Measurements from ENCODE around the gene ESRRA. TPM values are rescaled to one million over a fixed set of nuclear protein-coding genes. Genes with fewer than 3 reads are reported as not detected.

ESRRA gene
- polyA plus RNA-seq, 2 of the 4 experiments (the other 2 are of a cell fraction): 15.2 to 35.5 TPM

GRCh38 chr11:64359712-64360445, 54.6 kb downstream of the ESRRA start:
- WGBS (ENCODE audit: missing lambda C conversion rate): 81% methylated on average over 31 of the region's 38 CpGs
- peaks cover 43% of the 10 kb centered on the region for H3K4me1 ChIP-seq
- CTCF ChIA-PET: interaction anchor here (0.6 to 33.9 kb wide), 10 partner anchors 11 to 329 kb away, joined by 3 to 996 read pairs (median 3); partner anchors contain the start of genes CATSPERZ, ESRRA, PRDX5 and TRMT112
- POLR2A ChIA-PET: interaction anchor here (0.7 to 0.9 kb wide), 2 partner anchors 28 to 42 kb away, joined by 3 to 5 read pairs; partner anchors contain the start of genes PRDX5 and TRMT112
- FAIRE-seq: no peak
- no peak for DNase-seq (ENCODE audit: low read depth in 1 of 2, low spot score in 1 of 2)
- TF ChIP-seq, protein P1, sequence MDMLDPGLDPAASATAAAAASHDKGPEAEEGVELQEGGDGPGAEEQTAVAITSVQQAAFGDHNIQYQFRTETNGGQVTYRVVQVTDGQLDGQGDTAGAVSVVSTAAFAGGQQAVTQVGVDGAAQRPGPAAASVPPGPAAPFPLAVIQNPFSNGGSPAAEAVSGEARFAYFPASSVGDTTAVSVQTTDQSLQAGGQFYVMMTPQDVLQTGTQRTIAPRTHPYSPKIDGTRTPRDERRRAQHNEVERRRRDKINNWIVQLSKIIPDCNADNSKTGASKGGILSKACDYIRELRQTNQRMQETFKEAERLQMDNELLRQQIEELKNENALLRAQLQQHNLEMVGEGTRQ (IDR thresholded peaks at IDR 0.05): no peak
- TF ChIP-seq HOXB5 (CRISPR knock-in tag; IDR thresholded peaks at IDR 0.05) (no peak), RFX5 (IDR thresholded peaks at IDR 0.05) (no peak), MYC (IDR thresholded peaks at IDR 0.05; ENCODE audit: borderline replicate concordance, low read length) (no peak), CTCF (IDR thresholded peaks at IDR 0.05) (no peak), EP300 (IDR thresholded peaks at IDR 0.05) (no peak), ZFP36 (IDR thresholded peaks at IDR 0.05; ENCODE audit: borderline replicate concordance, partially characterized antibody) (no peak), REST (IDR thresholded peaks at IDR 0.05) (no peak), ZNF302 (CRISPR knock-in tag; IDR thresholded peaks at IDR 0.05) (no peak), CHD2 (IDR thresholded peaks at IDR 0.05; ENCODE audit: low read length, partially characterized antibody) (no peak), CBX8 (IDR thresholded peaks at IDR 0.05) (no peak), POLR2A (IDR thresholded peaks at IDR 0.05; ENCODE audit: low read length) (no peak), MAZ (IDR thresholded peaks at IDR 0.05; ENCODE audit: borderline replicate concordance, low read depth, low read length) (no peak), HOXA7 (CRISPR knock-in tag; IDR thresholded peaks at IDR 0.05) (no peak), HMGXB4 (CRISPR knock-in tag; IDR thresholded peaks at IDR 0.05; ENCODE audit: borderline replicate concordance) (no peak), RAD21 (conservative IDR thresholded peaks at IDR 0.05 in 1 of 2, IDR thresholded peaks at IDR 0.05 in 1 of 2) (no peak), PHF8 (IDR thresholded peaks at IDR 0.05; ENCODE audit: borderline replicate concordance, low read depth) (no peak), GATA3 (IDR thresholded peaks at IDR 0.05; ENCODE audit: borderline replicate concordance) (no peak)
- TF ChIP-seq, protein P2, sequence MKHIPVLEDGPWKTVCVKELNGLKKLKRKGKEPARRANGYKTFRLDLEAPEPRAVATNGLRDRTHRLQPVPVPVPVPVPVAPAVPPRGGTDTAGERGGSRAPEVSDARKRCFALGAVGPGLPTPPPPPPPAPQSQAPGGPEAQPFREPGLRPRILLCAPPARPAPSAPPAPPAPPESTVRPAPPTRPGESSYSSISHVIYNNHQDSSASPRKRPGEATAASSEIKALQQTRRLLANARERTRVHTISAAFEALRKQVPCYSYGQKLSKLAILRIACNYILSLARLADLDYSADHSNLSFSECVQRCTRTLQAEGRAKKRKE (CRISPR knock-in tag; IDR thresholded peaks at IDR 0.05; ENCODE audit: low read depth): no peak
- TF ChIP-seq, protein P3, sequence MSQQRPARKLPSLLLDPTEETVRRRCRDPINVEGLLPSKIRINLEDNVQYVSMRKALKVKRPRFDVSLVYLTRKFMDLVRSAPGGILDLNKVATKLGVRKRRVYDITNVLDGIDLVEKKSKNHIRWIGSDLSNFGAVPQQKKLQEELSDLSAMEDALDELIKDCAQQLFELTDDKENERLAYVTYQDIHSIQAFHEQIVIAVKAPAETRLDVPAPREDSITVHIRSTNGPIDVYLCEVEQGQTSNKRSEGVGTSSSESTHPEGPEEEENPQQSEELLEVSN (IDR thresholded peaks at IDR 0.05; ENCODE audit: borderline replicate concordance, low read depth): no peak
- no peak for ATAC-seq
- peak overlapping the region; percentile 86 to 98 for H3K27ac ChIP-seq
- H3K4me2 ChIP-seq: peak overlapping the region; percentile 87
- H3K4me3 ChIP-seq: peak overlapping the region; percentile 73
- H3K9me3 ChIP-seq: no peaks in the 10 kb centered on the region

Measured in A549 (cell line).